SK-N-SH treated with all-trans-retinoic acid at 6 μM for 48 hours (cell line): Measurements from ENCODE around the gene IRF1.

ENCODE experiments used
- PATZ1 ChIP-seq: fragments of 250-450 bp; sonication (Bioruptor Pico); IDR thresholded peaks from 2 replicates; pipeline ENCODE4 v1.8.0; 2020; ENCODE audit warnings: mild to moderate bottlenecking, moderate library complexity, borderline replicate concordance
- ZFP30 ChIP-seq: fragments of 450-650 bp; formaldehyde crosslinking; IDR thresholded peaks from 2 replicates; pipeline ENCODE4 v1.5.0; 2022; ENCODE audit warnings: mild to moderate bottlenecking, moderate library complexity

DNA sequence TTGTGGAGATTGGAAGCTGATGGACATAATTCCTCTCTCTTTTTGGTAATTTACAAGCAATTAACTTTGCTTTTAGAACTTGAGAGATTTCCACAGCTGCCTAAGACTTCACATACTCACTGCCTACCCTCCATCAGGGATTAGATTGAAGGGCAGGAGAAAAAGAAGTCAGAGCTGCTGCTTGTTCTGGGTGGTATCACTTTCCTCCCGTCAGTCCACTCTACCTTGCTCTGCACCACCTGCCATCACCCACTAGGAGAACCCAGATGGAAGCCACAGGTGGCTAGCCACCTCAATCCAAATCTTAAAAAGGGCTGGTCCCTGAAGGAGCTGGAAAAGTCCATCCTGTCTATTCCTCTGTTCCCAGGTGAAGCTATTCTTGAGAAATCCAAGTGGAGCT lies 10.5 kb downstream of the IRF1 start:
- TF ChIP-seq ZFP30 (no peak), PATZ1 (CRISPR knock-in tag) (no peak)
